ENCODE measurements around the gene DGKZ. TPM values are rescaled to one million over a fixed set of nuclear protein-coding genes. Genes with fewer than 3 reads are reported as not detected.

The DGKZ gene
- total and polyA plus RNA-seq, 10 of the 15 experiments (the other 5 are each of a cell fraction or from before 2014, with no cell fraction given): 0.50 to 78.4 (median 39.5) TPM

- ATAC-seq (peak; percentile 45), FAIRE-seq (no peak), DNase-seq (ENCODE audit: low read depth, low spot score) (no peak)
- Histone ChIP-seq H3K4me3 (peak overlapping the region; percentile 79), H4K20me1 (ENCODE audit: control insufficient read depth, insufficient read depth) (no peaks in the 10 kb centered on the region), H3K9me3 (replicated peaks; ENCODE audit: control insufficient read depth, insufficient read depth, low read length) (no peaks in the 10 kb centered on the region), H3K79me2 (ENCODE audit: control insufficient read depth, insufficient read depth, low read length) (peaks cover 31% of the 10 kb centered on the region), H3K9ac (ENCODE audit: control insufficient read depth, insufficient read depth, low read length) (peak overlapping the region; percentile 69), H3K36me3 (ENCODE audit: control insufficient read depth in 2 of 2, insufficient read depth in 2 of 2, low read length in 1 of 2) (peaks cover 0 to 3% of the 10 kb centered on the region in 2 experiments; a peak in 2 of 4 replicates), H2AFZ (ENCODE audit: control insufficient read depth, low read depth, low read length) (peak overlapping the region; percentile 70; the same call in 1 of the 2 replicates), H3K27me3 (replicated peaks in 1 of 2; ENCODE audit: control insufficient read depth in 2 of 2, insufficient read depth in 2 of 2, low read length in 1 of 2) (no peaks in the 10 kb centered on the region; a peak in 1 of 4 replicates), H3K27ac (ENCODE audit: control insufficient read depth, insufficient read depth) (peak overlapping the region; percentile 48), H3K4me1 (ENCODE audit: control insufficient read depth, insufficient read depth, low read length) (peaks cover 32% of the 10 kb centered on the region), H3K4me2 (ENCODE audit: control insufficient read depth, insufficient read depth) (peak overlapping the region; percentile 96)
- POLR2A ChIA-PET: interaction anchor here (1.4 to 1.6 kb wide), 3 partner anchors 15 to 144 kb away, joined by 3 to 9 read pairs (median 4); no protein-coding TSS in a partner anchor
- in situ Hi-C loops (cut with MboI): no loop called here
- CTCF ChIA-PET: interaction anchor here (0.9 to 19.9 kb wide), 11 partner anchors 16 to 272 kb away, joined by 3 to 423 read pairs (median 8); partner anchors contain the start of gene ATG13
- RAD21 ChIA-PET (ENCODE audit: unreplicated experiment): interaction anchor here (0.6 to 3.8 kb wide), 15 partner anchors 15 to 231 kb away, joined by 3 to 38 read pairs (median 4); no protein-coding TSS in a partner anchor
- intact Hi-C loops (cut with micrococcal nuclease; ENCODE audit: unreplicated experiment): loop anchor here (10.0 kb wide), 1 partner anchor 221 kb away; the partner anchor contains the start of gene PHF21A
- no TSS peak for BruUV-seq (replicated peaks)
- SMC1A ChIA-PET (ENCODE audit: uncharacterized antibody, unreplicated experiment): interaction anchor here (0.6 to 3.2 kb wide), 7 partner anchors 8 to 137 kb away, joined by 4 to 11 read pairs (median 6); no protein-coding TSS in a partner anchor
- WGBS (ENCODE audit: insufficient coverage, insufficient replicate concordance, low lambda C conversion rate, missing lambda C conversion rate): 39% methylated on average over 10 of the region's 10 CpGs
- no peak for TF ChIP-seq MEF2A (IDR thresholded peaks at IDR 0.05; ENCODE audit: insufficient read depth, low read depth, low read length)
- peak; percentile 30; the same call in 1 of the 2 replicates for TF ChIP-seq RUNX3 (IDR thresholded peaks at IDR 0.05; ENCODE audit: low read length)
- TF ChIP-seq SIN3A (IDR thresholded peaks at IDR 0.05; ENCODE audit: low read depth, low read length): no peak
- no peak for TF ChIP-seq TCF7 (IDR thresholded peaks at IDR 0.05; ENCODE audit: borderline replicate concordance)
- no peak for TF ChIP-seq SREBF1 (IDR thresholded peaks at IDR 0.05; ENCODE audit: low read length)
- no peak for TF ChIP-seq ZSCAN29 (IDR thresholded peaks at IDR 0.05)
- TF ChIP-seq SMARCA5 (IDR thresholded peaks at IDR 0.05): no peak
- TF ChIP-seq ZBTB11 (CRISPR knock-in tag; IDR thresholded peaks at IDR 0.05): 0 out of 2 replicates have a peak, but pooled peaks have one; percentile 27
- no peak for TF ChIP-seq RCOR1 (conservative IDR thresholded peaks at IDR 0.05; ENCODE audit: low read depth, low read length)
- TF ChIP-seq NRF1 (conservative IDR thresholded peaks at IDR 0.05; ENCODE audit: low read depth, low read length): no peak
- TF ChIP-seq MLLT1 (IDR thresholded peaks at IDR 0.05): no peak
- no peak for TF ChIP-seq KLF5 (IDR thresholded peaks at IDR 0.05; ENCODE audit: partially characterized antibody)
- TF ChIP-seq TCF12 (IDR thresholded peaks at IDR 0.05; ENCODE audit: low read depth, low read length): no peak
- TF ChIP-seq SUPT20H (IDR thresholded peaks at IDR 0.05; ENCODE audit: borderline replicate concordance, control insufficient read depth, low read depth, low read length): no peak
- no peak for TF ChIP-seq E2F8 (IDR thresholded peaks at IDR 0.05; ENCODE audit: low read depth, partially characterized antibody)
- no peak for TF ChIP-seq FOS (IDR thresholded peaks at IDR 0.05; ENCODE audit: borderline replicate concordance, extremely low read depth, insufficient read length)
- no peak for TF ChIP-seq CBFB (IDR thresholded peaks at IDR 0.05; ENCODE audit: low read depth)
Observed at GRCh38 chr11:46345881-46346484, 1.3 kb upstream of the DGKZ start.

Measured in GM12878 (cell line).